IMR-90 (cell line): ENCODE results near the gene NPW. TPM values are rescaled to one million over a fixed set of nuclear protein-coding genes. Genes with fewer than 3 reads are reported as not detected.

Experiments used
- ATAC-seq: fragments of 200-7000 bp; cut with Tn5 transposase; 2 replicates; pipeline ENCODE4 v1.9.1; 2020; ENCODE audit warnings: low read depth, mild to moderate bottlenecking, moderate library complexity
- BruUV-seq: library from RNA; stranded (reverse); fragments of 400-500 nt; replicated peaks from 2 replicates; lab custom pipeline; 2021; lab: Mats Ljungman, UMichigan
- CTCF ChIA-PET: fragments of 300-600 bp; formaldehyde crosslinking; extraction: SDS; loops from one replicate; lab custom pipeline; 2021; ENCODE audit warnings: antibody characterized with exemption; lab: Yijun Ruan, JAX
- POLR2A ChIA-PET: fragments of 300-600 bp; sonication (Branson Sonifier 250); formaldehyde crosslinking; loops from one replicate; lab custom pipeline; 2022; ENCODE audit warnings: antibody characterized with exemption; ENCODE audit not compliant: unreplicated experiment; lab: Charles Lee
- DNase-seq: peaks from one replicate; pipeline ENCODE4 v3.0.0; 2013
- H2AFZ ChIP-seq: replicated peaks from 2 replicates; pipeline ENCODE3; 2013; ENCODE audit warnings: low read length, mild to moderate bottlenecking; ENCODE audit not compliant: poor library complexity
- H2AK5ac ChIP-seq: 2 replicates; pipeline ENCODE4 v1.6.1; 2013; ENCODE audit warnings: low read depth, low read length, inconsistent platforms
- H2AK9ac ChIP-seq: replicated peaks from 2 replicates; pipeline ENCODE3; 2013; ENCODE audit warnings: mild to moderate bottlenecking, low read depth, low read length, moderate library complexity; ENCODE audit not compliant: poor library complexity
- H2BK120ac ChIP-seq: 2 replicates; pipeline ENCODE4 v1.6.1; 2013; ENCODE audit warnings: low read depth, low read length, inconsistent platforms
- H2BK15ac ChIP-seq: 3 replicates; pipeline ENCODE4 v1.6.1; 2013; ENCODE audit warnings: low read depth, low read length, inconsistent platforms
- H2BK20ac ChIP-seq: 2 replicates; pipeline ENCODE4 v1.6.1; 2013; ENCODE audit warnings: low read depth, mild to moderate bottlenecking, inconsistent platforms, low read length, moderate library complexity
- H2BK5ac ChIP-seq: 2 replicates; pipeline ENCODE4 v1.6.1; 2013; ENCODE audit warnings: mild to moderate bottlenecking, low read depth, low read length, inconsistent platforms; ENCODE audit not compliant: poor library complexity, severe bottlenecking
- H3K14ac ChIP-seq: replicated peaks from 2 replicates; pipeline ENCODE4 v1.6.1; 2013; ENCODE audit warnings: low read depth, low read length, inconsistent platforms
- H3K18ac ChIP-seq: 2 replicates; pipeline ENCODE4 v1.6.1; 2013; ENCODE audit warnings: low read depth, low read length, control low read depth
- H3K23ac ChIP-seq: 2 replicates; pipeline ENCODE4 v1.6.1; 2013; ENCODE audit warnings: low read depth, low read length, inconsistent platforms
- H3K27ac ChIP-seq: 2 replicates; pipeline ENCODE4 v1.5.1; 2013; ENCODE audit warnings: mild to moderate bottlenecking, control low read depth, low read length; ENCODE audit not compliant: insufficient read depth
- H3K27me3 ChIP-seq: 2 replicates; pipeline ENCODE4 v1.6.1; 2013; ENCODE audit warnings: low read length; ENCODE audit not compliant: control insufficient read depth, insufficient read depth
- H3K36me3 ChIP-seq: 2 replicates; pipeline ENCODE4 v1.6.1; 2013; ENCODE audit warnings: low read length, mixed read lengths; ENCODE audit not compliant: control insufficient read depth, insufficient read depth
- H3K4ac ChIP-seq: 2 replicates; pipeline ENCODE4 v1.6.1; 2013; ENCODE audit warnings: low read depth, low read length, inconsistent platforms
- H3K4me1 ChIP-seq: 2 replicates; pipeline ENCODE4 v1.6.1; 2013; ENCODE audit warnings: low read length, mixed read lengths; ENCODE audit not compliant: control insufficient read depth, insufficient read depth
- H3K4me2 ChIP-seq: 2 replicates; pipeline ENCODE4 v1.6.1; 2013; ENCODE audit warnings: low read depth, mild to moderate bottlenecking, control low read depth, low read length, moderate library complexity
- H3K4me3 ChIP-seq: 2 replicates; pipeline ENCODE4 v1.5.1; 2013; ENCODE audit warnings: low read depth, mild to moderate bottlenecking, control low read depth, low read length, moderate library complexity; ENCODE audit not compliant: insufficient read depth
- H3K56ac ChIP-seq: 2 replicates; pipeline ENCODE4 v1.6.1; 2013; ENCODE audit warnings: low read length, inconsistent platforms; ENCODE audit not compliant: insufficient read depth; ENCODE audit errors: extremely low read depth
- H3K79me1 ChIP-seq, 2 experiments: 2 replicates each; pipeline ENCODE4 v1.6.1; 2013; ENCODE audit warnings: low read length in 2 of 2, inconsistent platforms in 1 of 2, low read depth in 1 of 2
- H3K9ac ChIP-seq: 2 replicates; pipeline ENCODE4 v1.6.1; 2013; ENCODE audit warnings: low read depth, low read length, control low read depth
- H3K9me1 ChIP-seq: 2 replicates; pipeline ENCODE4 v1.6.1; 2013; ENCODE audit warnings: low read length, inconsistent platforms; ENCODE audit not compliant: insufficient read depth
- H3K9me3 ChIP-seq: 2 replicates; pipeline ENCODE4 v1.6.1; 2013; ENCODE audit warnings: low read length; ENCODE audit not compliant: control insufficient read depth, insufficient read depth
- H4K20me1 ChIP-seq: 2 replicates; pipeline ENCODE4 v1.6.1; 2013; ENCODE audit warnings: low read length, inconsistent platforms; ENCODE audit not compliant: insufficient read depth
- H4K5ac ChIP-seq: 2 replicates; pipeline ENCODE4 v1.6.1; 2013; ENCODE audit warnings: mild to moderate bottlenecking, low read depth, low read length, control low read depth
- H4K8ac ChIP-seq, 2 experiments: 2 replicates each; pipeline ENCODE4 v1.6.1; 2013; ENCODE audit warnings: low read depth in 2 of 2, low read length in 2 of 2, control low read depth in 1 of 2, inconsistent platforms in 1 of 2
- H4K91ac ChIP-seq: 2 replicates; pipeline ENCODE4 v1.6.1; 2013; ENCODE audit warnings: low read depth, low read length, inconsistent platforms; ENCODE audit not compliant: insufficient read depth
- BHLHE40 ChIP-seq: fragments of 150-350 bp; IDR thresholded peaks from 2 replicates; pipeline ENCODE4 v1.6.1; 2016; ENCODE audit warnings: mild to moderate bottlenecking, low read depth, low read length
- FOS ChIP-seq: fragments of 150-350 bp; IDR thresholded peaks from 2 replicates; pipeline ENCODE4 v1.6.1; 2016; ENCODE audit warnings: low read depth, low read length
- MAZ ChIP-seq: IDR thresholded peaks from 2 replicates; pipeline ENCODE4 v1.6.1; 2012; ENCODE audit warnings: low read depth, mild to moderate bottlenecking, low read length, improper control_type of control experiment, moderate library complexity, borderline replicate concordance
- MXI1 ChIP-seq: IDR thresholded peaks from 2 replicates; pipeline ENCODE4 v1.6.1; 2012; ENCODE audit warnings: low read depth, mild to moderate bottlenecking, low read length, moderate library complexity, borderline replicate concordance
- NFE2L2 ChIP-seq: fragments of 150-350 bp; IDR thresholded peaks from 2 replicates; pipeline ENCODE4 v1.6.1; 2016; ENCODE audit warnings: low read depth, mild to moderate bottlenecking, low read length
- POLR2A ChIP-seq: IDR thresholded peaks from 2 replicates; pipeline ENCODE4 v1.6.1; 2012; ENCODE audit warnings: mild to moderate bottlenecking, low read depth, low read length
- RAD21 ChIP-seq: IDR thresholded peaks from 2 replicates; pipeline ENCODE4 v1.6.1; 2012; ENCODE audit warnings: low read length, improper control_type of control experiment
- RCOR1 ChIP-seq: IDR thresholded peaks from 2 replicates; pipeline ENCODE4 v1.6.1; 2012; ENCODE audit warnings: mild to moderate bottlenecking, low read length, improper control_type of control experiment; ENCODE audit not compliant: insufficient replicate concordance
- SMC3 ChIP-seq: fragments of 150-350 bp; IDR thresholded peaks from 2 replicates; pipeline ENCODE4 v1.6.1; 2016; ENCODE audit warnings: low read depth, mild to moderate bottlenecking, antibody characterized with exemption, low read length, moderate library complexity
- WGBS, 2 experiments: methylation state at CpG; one replicate each; pipeline versions ENCODE4 v1.1.5 to v1.1.7; 2013; ENCODE audit warnings: missing lambda C conversion rate in 2 of 2; ENCODE audit not compliant: insufficient read length in 1 of 2; ENCODE audit errors: extremely low coverage in 2 of 2; 5-methylcytosine and 5-hydroxymethylcytosine counted together
- dilution Hi-C: fragments of 300-500 bp; cut with HindIII; formaldehyde crosslinking; loops from one replicate; pipeline ENCODE4 v1.14.3; 2018; ENCODE audit warnings: low sequenced_read_pairs; ENCODE audit not compliant: unreplicated experiment
- in situ Hi-C: fragments of 300-500 bp; cut with MboI; formaldehyde crosslinking; loops from 3 replicates; pipeline ENCODE4 v1.14.3; 2019; ENCODE audit warnings: low sequenced_read_pairs, inconsistent platforms, mixed read lengths
- intact Hi-C: fragments of 100-400 bp; cut with micrococcal nuclease; formaldehyde crosslinking; loops from 2 replicates; pipeline ENCODE4 v1.10.0; 2022
- polyA plus RNA-seq, 3 experiments: library from polyadenylated mRNA; depleted of rRNA; stranded (reverse); fragments of >200 nt; gene quantifications; 2 replicates each; pipeline ENCODE4 v1.2.3, GENCODE V29; 2012; ENCODE audit warnings: low replicate concordance in 1 of 3
- total RNA-seq: library from RNA; depleted of rRNA; stranded (reverse); fragments of >200 nt; gene quantifications from 2 replicates; pipeline ENCODE4 v1.2.3, GENCODE V29; 2012
- TF ChIP-seq, protein P1 (sequence below): conservative IDR thresholded peaks from 2 replicates; pipeline ENCODE4 v1.5.1; 2012; ENCODE audit warnings: mild to moderate bottlenecking, low read depth, low read length, improper control_type of control experiment
- TF ChIP-seq, protein P2 (sequence below): fragments of 150-350 bp; IDR thresholded peaks from 2 replicates; pipeline ENCODE4 v1.6.1; 2016; ENCODE audit warnings: low read depth, mild to moderate bottlenecking, low read length, moderate library complexity, borderline replicate concordance

Gene NPW
- total and polyA plus RNA-seq, 2 of the 4 experiments (the other 2 are of a cell fraction): 0.18 to 2.0 TPM

DNA sequence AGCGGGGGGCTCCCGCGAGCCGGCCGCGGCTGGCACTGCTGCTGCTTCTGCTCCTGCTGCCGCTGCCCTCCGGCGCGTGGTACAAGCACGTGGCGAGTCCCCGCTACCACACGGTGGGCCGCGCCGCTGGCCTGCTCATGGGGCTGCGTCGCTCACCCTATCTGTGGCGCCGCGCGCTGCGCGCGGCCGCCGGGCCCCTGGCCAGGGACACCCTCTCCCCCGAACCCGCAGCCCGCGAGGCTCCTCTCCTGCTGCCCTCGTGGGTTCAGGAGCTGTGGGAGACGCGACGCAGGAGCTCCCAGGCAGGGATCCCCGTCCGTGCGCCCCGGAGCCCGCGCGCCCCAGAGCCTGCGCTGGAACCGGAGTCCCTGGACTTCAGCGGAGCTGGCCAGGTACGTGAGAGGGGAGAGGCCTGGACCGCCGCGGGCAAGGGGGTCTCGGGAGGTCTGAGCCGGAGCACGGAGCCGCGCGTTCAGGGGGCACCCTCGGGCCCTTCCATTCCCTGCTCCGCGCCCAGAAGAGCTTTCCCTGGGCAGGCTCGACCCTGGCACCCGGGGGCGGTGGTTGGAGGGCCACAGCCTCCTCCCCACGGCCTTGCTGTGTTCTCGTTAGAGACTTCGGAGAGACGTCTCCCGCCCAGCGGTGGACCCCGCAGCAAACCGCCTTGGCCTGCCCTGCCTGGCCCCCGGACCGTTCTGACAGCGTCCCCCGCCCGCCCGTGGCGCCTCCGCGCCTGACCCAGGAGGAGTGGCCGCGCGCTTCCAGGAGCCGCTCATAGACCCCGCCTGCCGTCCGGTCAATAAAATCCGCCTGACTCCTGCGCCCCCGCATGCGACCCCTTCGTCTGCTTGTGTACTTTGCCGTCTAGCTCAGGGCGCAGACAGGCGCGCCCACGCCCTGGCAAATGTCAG lies 591 bp downstream of the NPW start (continued):
- no peak for TF ChIP-seq FOS
- TF ChIP-seq NFE2L2: no peak

GRCh38 chr16:2022723-2023091 lies 3.1 kb downstream of the NPW start:
- H3K9ac ChIP-seq: 0 out of 2 replicates have a peak overlapping the region, but pooled peaks have one; percentile 45
- no TSS peak for BruUV-seq
- H2AFZ ChIP-seq: peak overlapping the region; percentile 96
- no peak overlapping the region; the same call in 2 of the 3 replicates for H2BK15ac ChIP-seq
- peak overlapping the region in 1 of 2 experiments; percentile 73; a peak in 3 of 4 replicates for H4K8ac ChIP-seq
- peak; percentile 26 for DNase-seq
- H3K23ac ChIP-seq: no peak overlapping the region
- H2BK120ac ChIP-seq: peak overlapping the region; percentile 50
- peaks cover 18% of the 10 kb centered on the region; the same call in 1 of the 2 replicates for H3K27me3 ChIP-seq
- ATAC-seq: peak; percentile 44
- H3K4me3 ChIP-seq: peak overlapping the region; percentile 13; the same call in 1 of the 2 replicates
- H2BK20ac ChIP-seq: no peak overlapping the region
- H4K91ac ChIP-seq: peak overlapping the region; percentile 19; the same call in 1 of the 2 replicates
- H4K5ac ChIP-seq: peak overlapping the region; percentile 62
- POLR2A ChIA-PET: interaction anchor here (0.6 kb wide), 1 partner anchor 17 kb away, joined by 4 read pairs; no protein-coding TSS in a partner anchor
- H3K9me3 ChIP-seq: no peaks in the 10 kb centered on the region
- H3K27ac ChIP-seq: peak overlapping the region; percentile 31
- intact Hi-C loops (loop anchor here (1.0 kb wide), 4 partner anchors 17 to 118 kb away; partner anchors contain the start of genes NTHL1 and TSC2), dilution Hi-C loops (no loop called here), in situ Hi-C loops (loop anchor here (5.0 kb wide), 1 partner anchor 120 kb away; no protein-coding TSS in a partner anchor)
- peak overlapping the region; percentile 17 for H2BK5ac ChIP-seq
- 8% methylated on average over 10 of the region's 14 CpGs; no CpG with 5 or more reads in 1 of the 2 experiments for WGBS, 2 experiments
- CTCF ChIA-PET: interaction anchor here (0.6 to 1.4 kb wide), 6 partner anchors 14 to 182 kb away, joined by 3 to 10 read pairs (median 3); partner anchors contain the start of gene NTHL1
- H3K14ac ChIP-seq: peak overlapping the region; percentile 61; the same call in 1 of the 2 replicates
- peak overlapping the region; percentile 82 for H2AK9ac ChIP-seq
- H3K79me1 ChIP-seq: peaks cover 6 to 12% of the 10 kb centered on the region in 2 experiments; a peak in 3 of 4 replicates
- H3K4me1 ChIP-seq: peaks cover 9% of the 10 kb centered on the region
- H3K18ac ChIP-seq: no peak overlapping the region; the same call in 1 of the 2 replicates
- peak overlapping the region; percentile 54 for H2AK5ac ChIP-seq
- peaks cover 3% of the 10 kb centered on the region for H3K9me1 ChIP-seq
- no peaks in the 10 kb centered on the region for H3K36me3 ChIP-seq
- peak overlapping the region; percentile 77 for H3K4me2 ChIP-seq
- peak overlapping the region; percentile 67 for H3K4ac ChIP-seq
- H4K20me1 ChIP-seq: peaks cover 4% of the 10 kb centered on the region
- H3K56ac ChIP-seq: no peak overlapping the region
- no peak for TF ChIP-seq BHLHE40
- TF ChIP-seq SMC3: no peak
- TF ChIP-seq NFE2L2: no peak
- no peak for TF ChIP-seq MXI1
- TF ChIP-seq MAZ: no peak
- TF ChIP-seq, protein P1, sequence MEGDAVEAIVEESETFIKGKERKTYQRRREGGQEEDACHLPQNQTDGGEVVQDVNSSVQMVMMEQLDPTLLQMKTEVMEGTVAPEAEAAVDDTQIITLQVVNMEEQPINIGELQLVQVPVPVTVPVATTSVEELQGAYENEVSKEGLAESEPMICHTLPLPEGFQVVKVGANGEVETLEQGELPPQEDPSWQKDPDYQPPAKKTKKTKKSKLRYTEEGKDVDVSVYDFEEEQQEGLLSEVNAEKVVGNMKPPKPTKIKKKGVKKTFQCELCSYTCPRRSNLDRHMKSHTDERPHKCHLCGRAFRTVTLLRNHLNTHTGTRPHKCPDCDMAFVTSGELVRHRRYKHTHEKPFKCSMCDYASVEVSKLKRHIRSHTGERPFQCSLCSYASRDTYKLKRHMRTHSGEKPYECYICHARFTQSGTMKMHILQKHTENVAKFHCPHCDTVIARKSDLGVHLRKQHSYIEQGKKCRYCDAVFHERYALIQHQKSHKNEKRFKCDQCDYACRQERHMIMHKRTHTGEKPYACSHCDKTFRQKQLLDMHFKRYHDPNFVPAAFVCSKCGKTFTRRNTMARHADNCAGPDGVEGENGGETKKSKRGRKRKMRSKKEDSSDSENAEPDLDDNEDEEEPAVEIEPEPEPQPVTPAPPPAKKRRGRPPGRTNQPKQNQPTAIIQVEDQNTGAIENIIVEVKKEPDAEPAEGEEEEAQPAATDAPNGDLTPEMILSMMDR: no peak
- TF ChIP-seq FOS: no peak
- TF ChIP-seq RAD21: no peak
- TF ChIP-seq, protein P2, sequence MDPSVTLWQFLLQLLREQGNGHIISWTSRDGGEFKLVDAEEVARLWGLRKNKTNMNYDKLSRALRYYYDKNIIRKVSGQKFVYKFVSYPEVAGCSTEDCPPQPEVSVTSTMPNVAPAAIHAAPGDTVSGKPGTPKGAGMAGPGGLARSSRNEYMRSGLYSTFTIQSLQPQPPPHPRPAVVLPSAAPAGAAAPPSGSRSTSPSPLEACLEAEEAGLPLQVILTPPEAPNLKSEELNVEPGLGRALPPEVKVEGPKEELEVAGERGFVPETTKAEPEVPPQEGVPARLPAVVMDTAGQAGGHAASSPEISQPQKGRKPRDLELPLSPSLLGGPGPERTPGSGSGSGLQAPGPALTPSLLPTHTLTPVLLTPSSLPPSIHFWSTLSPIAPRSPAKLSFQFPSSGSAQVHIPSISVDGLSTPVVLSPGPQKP: no peak
- no peak for TF ChIP-seq RCOR1
- TF ChIP-seq POLR2A: no peak
